ENCODE data around the gene SLC4A3. TPM values are rescaled to one million over a fixed set of nuclear protein-coding genes. Genes with fewer than 3 reads are reported as not detected.
A peak's percentile ranks its signal among the peaks of the same experiment; 100 is the strongest.

The SLC4A3 gene
- total RNA-seq, 1 donor from 2014 or later, result 24.4 TPM

DNA sequence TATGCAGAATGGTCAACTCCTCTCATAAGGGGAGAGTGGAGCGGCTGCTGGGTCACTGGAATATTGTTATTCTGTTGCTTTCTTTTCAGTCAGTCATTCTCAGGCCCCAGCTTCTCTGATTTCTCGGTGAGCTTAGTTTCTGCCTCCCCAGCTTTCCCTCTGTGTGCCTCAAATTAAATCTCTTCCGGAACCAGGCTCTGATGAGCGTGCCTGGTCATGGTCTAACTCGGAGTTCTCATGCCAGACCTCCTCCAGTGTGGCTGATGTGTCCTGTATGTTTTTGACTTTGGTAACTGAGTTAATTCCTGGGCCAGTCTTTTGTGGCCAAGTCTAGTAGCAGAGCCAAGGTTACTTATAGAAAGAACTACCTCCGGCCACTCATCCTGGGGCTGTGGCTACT is 34.7 kb upstream of the SLC4A3 start:
- Mint-ChIP-seq H3K36me3 (ENCODE audit: unreplicated experiment) (no peaks in the 10 kb centered on the region), H3K4me3 (ENCODE audit: unreplicated experiment) (no peak overlapping the region), H3K27me3 (ENCODE audit: unreplicated experiment) (peaks cover 5% of the 10 kb centered on the region), H3K9me3 (ENCODE audit: unreplicated experiment) (no peaks in the 10 kb centered on the region), H3K27ac (ENCODE audit: unreplicated experiment) (no peak overlapping the region), H3K4me1 (ENCODE audit: low read depth, unreplicated experiment) (peaks cover 2% of the 10 kb centered on the region)
- DNase-seq, result no peak
- TF ChIP-seq, protein P1, sequence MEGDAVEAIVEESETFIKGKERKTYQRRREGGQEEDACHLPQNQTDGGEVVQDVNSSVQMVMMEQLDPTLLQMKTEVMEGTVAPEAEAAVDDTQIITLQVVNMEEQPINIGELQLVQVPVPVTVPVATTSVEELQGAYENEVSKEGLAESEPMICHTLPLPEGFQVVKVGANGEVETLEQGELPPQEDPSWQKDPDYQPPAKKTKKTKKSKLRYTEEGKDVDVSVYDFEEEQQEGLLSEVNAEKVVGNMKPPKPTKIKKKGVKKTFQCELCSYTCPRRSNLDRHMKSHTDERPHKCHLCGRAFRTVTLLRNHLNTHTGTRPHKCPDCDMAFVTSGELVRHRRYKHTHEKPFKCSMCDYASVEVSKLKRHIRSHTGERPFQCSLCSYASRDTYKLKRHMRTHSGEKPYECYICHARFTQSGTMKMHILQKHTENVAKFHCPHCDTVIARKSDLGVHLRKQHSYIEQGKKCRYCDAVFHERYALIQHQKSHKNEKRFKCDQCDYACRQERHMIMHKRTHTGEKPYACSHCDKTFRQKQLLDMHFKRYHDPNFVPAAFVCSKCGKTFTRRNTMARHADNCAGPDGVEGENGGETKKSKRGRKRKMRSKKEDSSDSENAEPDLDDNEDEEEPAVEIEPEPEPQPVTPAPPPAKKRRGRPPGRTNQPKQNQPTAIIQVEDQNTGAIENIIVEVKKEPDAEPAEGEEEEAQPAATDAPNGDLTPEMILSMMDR (IDR thresholded peaks at IDR 0.05; ENCODE audit: partially characterized antibody, unreplicated experiment), result no peak

DNA sequence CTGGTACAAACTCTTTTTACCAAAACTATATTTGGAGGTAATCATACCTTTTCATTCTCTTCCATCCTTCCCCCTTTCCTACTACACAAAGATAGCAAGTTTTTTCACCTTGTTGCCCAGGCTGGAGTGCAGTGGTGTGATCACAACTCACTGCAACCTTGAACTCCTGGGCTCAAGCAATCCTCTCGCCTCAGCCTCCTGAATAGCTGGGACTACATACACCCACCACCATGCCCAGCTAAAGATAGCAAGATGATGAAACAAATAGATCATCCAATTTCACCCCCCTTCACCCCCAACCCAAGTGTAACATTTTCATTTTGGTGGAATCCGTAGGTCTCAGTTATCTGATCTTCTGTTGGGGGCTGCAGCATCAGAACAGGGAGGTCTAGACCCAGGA is 34.3 kb upstream of the SLC4A3 start:
- TF ChIP-seq, protein P1 (IDR thresholded peaks at IDR 0.05; ENCODE audit: partially characterized antibody, unreplicated experiment), result no peak
- no peaks in the 10 kb centered on the region for H3K9me3 Mint-ChIP-seq (ENCODE audit: unreplicated experiment)
- no peak overlapping the region for H3K27ac Mint-ChIP-seq (ENCODE audit: unreplicated experiment)
- H3K4me1 Mint-ChIP-seq (ENCODE audit: low read depth, unreplicated experiment), result peaks cover 2% of the 10 kb centered on the region
- H3K4me3 Mint-ChIP-seq (ENCODE audit: unreplicated experiment), result no peak overlapping the region
- DNase-seq, result no peak
- no peaks in the 10 kb centered on the region for H3K36me3 Mint-ChIP-seq (ENCODE audit: unreplicated experiment)
- H3K27me3 Mint-ChIP-seq (ENCODE audit: unreplicated experiment), result peaks cover 5% of the 10 kb centered on the region

DNA sequence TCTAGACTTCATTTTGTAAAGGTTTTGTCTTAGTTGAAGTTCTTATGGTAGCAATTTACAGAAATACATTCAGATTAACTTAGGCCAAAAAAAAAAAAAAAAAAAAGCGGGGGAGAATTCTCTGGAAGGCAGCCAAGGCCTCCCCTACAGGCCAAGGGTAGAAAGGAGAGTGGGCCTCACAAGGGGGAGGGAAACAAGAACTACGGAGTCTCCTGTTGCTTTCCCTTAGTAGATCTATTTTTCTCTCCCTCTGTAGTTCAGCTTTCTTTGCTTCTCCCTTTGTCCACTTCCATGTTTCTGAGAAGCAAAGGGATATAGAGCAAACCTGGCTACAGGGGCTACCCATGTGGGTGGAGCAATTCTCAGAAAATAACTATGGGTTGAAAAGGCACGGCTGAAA is 32.2 kb upstream of the SLC4A3 start:
- Mint-ChIP-seq H3K27me3 (ENCODE audit: unreplicated experiment) (peaks cover 5% of the 10 kb centered on the region), H3K9me3 (ENCODE audit: unreplicated experiment) (no peaks in the 10 kb centered on the region), H3K4me3 (ENCODE audit: unreplicated experiment) (no peak overlapping the region), H3K27ac (ENCODE audit: unreplicated experiment) (no peak overlapping the region), H3K36me3 (ENCODE audit: unreplicated experiment) (no peaks in the 10 kb centered on the region), H3K4me1 (ENCODE audit: low read depth, unreplicated experiment) (peaks cover 2% of the 10 kb centered on the region)
- no peak for DNase-seq
- TF ChIP-seq, protein P1 (IDR thresholded peaks at IDR 0.05; ENCODE audit: partially characterized antibody, unreplicated experiment), result no peak

DNA sequence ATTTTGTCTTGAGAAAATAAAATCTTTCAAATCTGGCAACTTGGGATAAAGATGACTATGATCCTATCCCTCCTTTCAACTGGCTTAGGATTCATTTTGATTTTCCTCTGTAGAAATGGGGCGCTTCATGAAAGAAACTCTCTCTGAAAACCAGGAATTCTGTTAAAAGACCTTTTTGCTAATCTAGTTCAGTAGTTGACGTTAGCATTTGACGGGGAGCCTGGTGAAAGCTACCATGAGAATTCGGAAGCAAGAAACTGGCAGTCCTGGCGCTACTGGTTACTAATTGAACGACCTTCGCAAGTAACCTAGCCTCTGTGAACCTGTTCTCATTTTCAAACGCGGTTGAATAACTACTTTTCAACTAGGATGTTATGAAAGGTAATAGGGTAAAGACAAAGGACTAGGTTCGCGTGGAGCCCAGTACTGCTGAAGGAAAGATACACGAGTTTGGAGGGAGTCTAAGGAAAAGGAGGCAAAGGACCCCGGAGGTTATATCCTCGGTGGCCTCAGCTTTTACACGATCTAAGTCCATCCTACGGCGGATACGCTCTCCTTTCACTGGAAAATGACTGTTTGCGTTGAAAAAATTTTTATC is 30.4 kb upstream of the SLC4A3 start:
- H3K4me1 Mint-ChIP-seq (ENCODE audit: low read depth, unreplicated experiment), result peaks cover 2% of the 10 kb centered on the region
- H3K27ac Mint-ChIP-seq (ENCODE audit: unreplicated experiment), result peak overlapping the region; percentile 98
- no peak for DNase-seq
- no peaks in the 10 kb centered on the region for H3K9me3 Mint-ChIP-seq (ENCODE audit: unreplicated experiment)
- peak overlapping the region; percentile 97 for H3K4me3 Mint-ChIP-seq (ENCODE audit: unreplicated experiment)
- peaks cover 5% of the 10 kb centered on the region for H3K27me3 Mint-ChIP-seq (ENCODE audit: unreplicated experiment)
- TF ChIP-seq, protein P1 (IDR thresholded peaks at IDR 0.05; ENCODE audit: partially characterized antibody, unreplicated experiment), result no peak
- H3K36me3 Mint-ChIP-seq (ENCODE audit: unreplicated experiment), result no peaks in the 10 kb centered on the region

DNA sequence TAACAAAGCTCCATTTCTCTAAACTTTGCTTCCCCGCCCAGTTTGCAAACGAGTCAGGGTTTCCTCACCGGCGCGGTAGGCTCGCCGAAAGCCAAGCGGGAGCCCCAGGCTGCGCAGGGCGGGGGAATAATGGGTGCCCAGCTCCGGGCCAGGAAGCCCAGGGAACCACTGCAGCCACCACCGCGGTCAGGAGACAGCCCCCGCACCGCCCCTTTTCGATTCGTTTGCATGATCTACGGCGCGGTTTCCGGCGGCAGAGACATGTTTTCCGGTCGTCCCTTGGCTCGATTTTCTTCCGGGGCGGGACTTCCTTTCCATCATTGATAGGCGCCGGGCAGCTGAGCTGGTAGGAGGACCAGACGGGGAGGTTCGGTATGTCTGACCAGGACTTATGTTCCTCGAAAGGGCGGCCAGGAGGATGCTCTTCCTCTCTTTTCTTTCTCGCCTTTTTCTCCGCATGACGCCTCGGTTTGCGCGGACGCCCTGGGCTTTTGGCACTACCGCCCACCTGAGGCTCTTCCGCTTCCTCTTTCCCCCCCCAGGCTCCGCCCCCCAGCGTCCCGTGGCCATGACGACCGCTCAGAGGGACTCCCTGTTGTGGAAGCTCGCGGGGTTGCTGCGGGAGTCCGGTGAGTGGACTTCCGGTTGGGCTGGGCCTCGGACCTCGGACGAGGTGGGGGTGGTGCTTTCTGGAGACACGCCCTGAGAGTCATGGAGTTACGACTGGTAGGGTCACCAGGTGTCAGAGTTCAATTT is 29.7 kb upstream of the SLC4A3 start, which contains the start of gene STK11IP:
Gene STK11IP, plus strand, starts transcription at position 306 of the 756 bp plus-strand sequence. Its CDS starts 263 bp downstream, at position 569.
- peak; percentile 96 for DNase-seq
- H3K27me3 Mint-ChIP-seq (ENCODE audit: unreplicated experiment), result peaks cover 4% of the 10 kb centered on the region
- peak within 1 kb of the TSS; percentile 97 for H3K4me3 Mint-ChIP-seq (ENCODE audit: unreplicated experiment)
- H3K27ac Mint-ChIP-seq (ENCODE audit: unreplicated experiment), result peak within 1 kb of the TSS; percentile 98
- no peaks in the 10 kb centered on the region for H3K36me3 Mint-ChIP-seq (ENCODE audit: unreplicated experiment)
- H3K9me3 Mint-ChIP-seq (ENCODE audit: unreplicated experiment), result no peaks in the 10 kb centered on the region
- H3K4me1 Mint-ChIP-seq (ENCODE audit: low read depth, unreplicated experiment), result peaks cover 2% of the 10 kb centered on the region
- TF ChIP-seq, protein P1 (IDR thresholded peaks at IDR 0.05; ENCODE audit: partially characterized antibody, unreplicated experiment), result no peak

Measured in glutamatergic neuron (in vitro differentiated cells).